BE2C (cell line): Measurements from ENCODE around the gene ZNF658. TPM values are rescaled to one million over a fixed set of nuclear protein-coding genes. Genes with fewer than 3 reads are reported as not detected.
"Not testable (repeated sequence)": the region's sequence is repeated elsewhere in the genome, so short reads cannot be mapped to it uniquely, and the experiment has no call there.

Experiments
- DNase-seq: peaks from one replicate; pipeline ENCODE4 v3.0.0-alpha.2; 2020
- H3K27me3 ChIP-seq: fragments of 250-450 bp; sonication (Bioruptor Pico); 2 replicates; pipeline ENCODE4 v1.5.1; 2020; ENCODE audit warnings: mild to moderate bottlenecking
- H3K36me3 ChIP-seq: fragments of 250-450 bp; sonication (Bioruptor Pico); 2 replicates; pipeline ENCODE4 v1.5.1; 2020; ENCODE audit warnings: mild to moderate bottlenecking
- H3K4me1 ChIP-seq: fragments of 250-450 bp; sonication (Bioruptor Pico); 2 replicates; pipeline ENCODE4 v1.5.1; 2020
- H3K4me3 ChIP-seq: 2 replicates; pipeline ENCODE4 v1.5.1; 2011; ENCODE audit warnings: low read depth, low read length
- H3K9me3 ChIP-seq: fragments of 250-450 bp; sonication (Bioruptor Pico); 2 replicates; pipeline ENCODE4 v1.5.1; 2020
- polyA plus RNA-seq: library from polyadenylated mRNA; unstranded; fragments of >200 nt; gene quantifications from one replicate; pipeline ENCODE4 v1.2.1, GENCODE V29; 2012; ENCODE audit warnings: low read depth, missing spikeins; ENCODE audit not compliant: insufficient read length, insufficient read depth

Gene ZNF658
- polyA plus RNA-seq, result 1.2 TPM

GRCh38 chr9:66900490-66901131, at the start of gene ZNF658:
Gene ZNF658, plus strand, starts transcription at chr9:66900725. Its CDS starts 2,837 bp downstream, at chr9:66903562.
- peak; percentile 71 for DNase-seq
- H3K27me3 ChIP-seq, H3K4me1 ChIP-seq, H3K36me3 ChIP-seq, H3K9me3 ChIP-seq: not testable (repeated sequence)
- H3K4me3 ChIP-seq, result peak within 1 kb of the TSS; percentile 44

- not testable (repeated sequence) for H3K27me3 ChIP-seq, H3K4me1 ChIP-seq, H3K36me3 ChIP-seq, DNase-seq, H3K9me3 ChIP-seq, H3K4me3 ChIP-seq
Measured at GRCh38 chr9:66861732-66862131, 38.8 kb upstream of the ZNF658 start.

- DNase-seq, H3K9me3 ChIP-seq, H3K4me1 ChIP-seq, H3K27me3 ChIP-seq, H3K36me3 ChIP-seq, H3K4me3 ChIP-seq: not testable (repeated sequence)
Measured at GRCh38 chr9:66868660-66869059, 31.9 kb upstream of the ZNF658 start.

GRCh38 chr9:66880605-66881004, 19.9 kb upstream of the ZNF658 start:
- not testable (repeated sequence) for H3K4me1 ChIP-seq, DNase-seq, H3K36me3 ChIP-seq, H3K27me3 ChIP-seq, H3K9me3 ChIP-seq, H3K4me3 ChIP-seq

GRCh38 chr9:66881847-66882246, 18.7 kb upstream of the ZNF658 start:
- not testable (repeated sequence) for H3K4me1 ChIP-seq, H3K36me3 ChIP-seq, DNase-seq, H3K27me3 ChIP-seq, H3K9me3 ChIP-seq, H3K4me3 ChIP-seq

- H3K27me3 ChIP-seq, H3K4me3 ChIP-seq, DNase-seq, H3K9me3 ChIP-seq, H3K4me1 ChIP-seq, H3K36me3 ChIP-seq: not testable (repeated sequence)
Measured at GRCh38 chr9:66890334-66890733, 10.2 kb upstream of the ZNF658 start.

GRCh38 chr9:66901141-66901540, 616 bp downstream of the ZNF658 start:
- peak overlapping the region; percentile 44; the same call in 1 of the 2 replicates for H3K4me3 ChIP-seq
- not testable (repeated sequence) for DNase-seq, H3K36me3 ChIP-seq, H3K9me3 ChIP-seq, H3K27me3 ChIP-seq, H3K4me1 ChIP-seq

GRCh38 chr9:66909560-66909959, 9.0 kb downstream of the ZNF658 start:
- H3K9me3 ChIP-seq, H3K36me3 ChIP-seq, H3K27me3 ChIP-seq, H3K4me3 ChIP-seq, H3K4me1 ChIP-seq, DNase-seq: not testable (repeated sequence)

- H3K4me1 ChIP-seq, result not testable (repeated sequence)
Measured at GRCh38 chr9:66920072-66920471, 19.5 kb downstream of the ZNF658 start.

GRCh38 chr9:66936194-66936870, 35.8 kb downstream of the ZNF658 start:
- H3K36me3 ChIP-seq, H3K4me1 ChIP-seq, H3K9me3 ChIP-seq, DNase-seq, H3K4me3 ChIP-seq, H3K27me3 ChIP-seq: not testable (repeated sequence)

More at GRCh38 chr9:66920072-66920471, 19.5 kb downstream of the ZNF658 start:
- H3K27me3 ChIP-seq, H3K36me3 ChIP-seq, H3K4me3 ChIP-seq, DNase-seq, H3K9me3 ChIP-seq: not testable (repeated sequence)

GRCh38 chr9:66937662-66938061, 37.1 kb downstream of the ZNF658 start:
- not testable (repeated sequence) for H3K27me3 ChIP-seq, DNase-seq, H3K4me3 ChIP-seq, H3K4me1 ChIP-seq, H3K36me3 ChIP-seq, H3K9me3 ChIP-seq

GRCh38 chr9:66938322-66938721, 37.8 kb downstream of the ZNF658 start:
- DNase-seq, H3K9me3 ChIP-seq, H3K27me3 ChIP-seq, H3K4me1 ChIP-seq, H3K36me3 ChIP-seq, H3K4me3 ChIP-seq: not testable (repeated sequence)

GRCh38 chr9:66939878-66940830, 39.6 kb downstream of the ZNF658 start:
- not testable (repeated sequence) for H3K27me3 ChIP-seq, H3K4me1 ChIP-seq, H3K36me3 ChIP-seq, H3K4me3 ChIP-seq, H3K9me3 ChIP-seq, DNase-seq

GRCh38 chr9:66942400-66943155, 42.1 kb downstream of the ZNF658 start:
- not testable (repeated sequence) for H3K4me1 ChIP-seq, H3K9me3 ChIP-seq, H3K27me3 ChIP-seq, H3K36me3 ChIP-seq, H3K4me3 ChIP-seq, DNase-seq

- not testable (repeated sequence) for H3K9me3 ChIP-seq, H3K4me1 ChIP-seq, H3K4me3 ChIP-seq, H3K36me3 ChIP-seq, DNase-seq, H3K27me3 ChIP-seq
Measured at GRCh38 chr9:66952576-66952975, 52.1 kb downstream of the ZNF658 start.
